H1 (cell line): ENCODE data around the gene DRAM1. TPM values are rescaled to one million over a fixed set of nuclear protein-coding genes. Genes with fewer than 3 reads are reported as not detected.

Experiments used
- E2F6 ChIP-seq: IDR thresholded peaks from 2 replicates; pipeline ENCODE4 v1.6.1; 2012; ENCODE audit warnings: inconsistent platforms
- FOSL1 ChIP-seq: IDR thresholded peaks from 2 replicates; pipeline ENCODE4 v1.6.1; 2011; ENCODE audit warnings: mild to moderate bottlenecking, low read depth, low read length, moderate library complexity; ENCODE audit not compliant: insufficient read depth
- NRF1 ChIP-seq: IDR thresholded peaks from 2 replicates; pipeline ENCODE4 v1.6.1; 2011; ENCODE audit warnings: mild to moderate bottlenecking, low read depth, low read length, improper control_type of control experiment
- polyA plus RNA-seq, 7 experiments: library from polyadenylated mRNA; depleted of rRNA in 3 of 7; stranded (reverse) in 5 of 7; unstranded in 2 of 7; fragments of >200 nt in 5 of 7; fragments of 200-250 nt in 2 of 7; gene quantifications; 1 replicate in 5 of 7; 2 replicates in 1 of 7; 4 replicates in 1 of 7; pipeline versions ENCODE4 v1.2.1 to v1.2.3, GENCODE V29; 2011 to 2013; ENCODE audit warnings: missing spikeins in 2 of 7, mixed read lengths in 2 of 7
- total RNA-seq: library from RNA; stranded (reverse); fragmentation: NEBNext Ultra II Directional; extraction: Animal tissue kit (Norgen Biotek cat#: 25700); gene quantifications from 2 replicates; pipeline ENCODE4 v1.2.1, GENCODE V29; 2021

Gene DRAM1
- total and polyA plus RNA-seq, 2 of the 8 experiments (the other 6 are each of a cell fraction or from before 2014, with no cell fraction given) = 4.6 to 6.2 TPM

GRCh38 chr12:101852998-101853397 lies 24.4 kb upstream of the DRAM1 start (continued):
- no peak for TF ChIP-seq FOSL1
- TF ChIP-seq E2F6 = no peak
- TF ChIP-seq NRF1 = no peak
